DND-41 (cell line): Measurements from ENCODE around the gene SCNN1A.

ENCODE experiments used
- ATAC-seq: fragments of 200-7000 bp; cut with Tn5 transposase; 3 replicates; pipeline ENCODE4 v1.9.1; 2021; ENCODE audit warnings: low read depth; ENCODE audit not compliant: insufficient read depth
- DNase-seq: peaks from one replicate; pipeline ENCODE4 v3.0.0-alpha.2; 2020
- H2AFZ ChIP-seq: 2 replicates; pipeline ENCODE4 v1.6.0; 2012; ENCODE audit warnings: low read depth, low read length
- H3K27ac ChIP-seq: 2 replicates; pipeline ENCODE4 v1.5.1; 2012; ENCODE audit warnings: low read length, inconsistent platforms
- H3K27me3 ChIP-seq: fragments of 200-600 bp; sonication (generic); 2 replicates; pipeline ENCODE4 v1.6.0; 2012; ENCODE audit warnings: low read length, mild to moderate bottlenecking, inconsistent platforms; ENCODE audit not compliant: insufficient read depth, poor library complexity
- H3K36me3 ChIP-seq: 2 replicates; pipeline ENCODE4 v1.5.1; 2012; ENCODE audit warnings: low read length, inconsistent platforms; ENCODE audit not compliant: insufficient read depth
- H3K4me1 ChIP-seq: 2 replicates; pipeline ENCODE4 v1.5.1; 2012; ENCODE audit warnings: mild to moderate bottlenecking, low read length; ENCODE audit not compliant: insufficient read depth
- H3K4me2 ChIP-seq: 2 replicates; pipeline ENCODE4 v1.6.0; 2012; ENCODE audit warnings: mild to moderate bottlenecking, moderate library complexity, low read length, inconsistent platforms; ENCODE audit not compliant: insufficient read depth
- H3K4me3 ChIP-seq, 2 experiments: fragments of 200-600 bp in 1 of 2; shearing (Covaris generic) in 1 of 2; 2 replicates each; pipeline ENCODE4 v1.5.1; 2012 to 2016; ENCODE audit warnings: inconsistent platforms in 2 of 2, low read length in 2 of 2, mild to moderate bottlenecking in 2 of 2, low read depth in 1 of 2, moderate library complexity in 1 of 2
- H3K79me2 ChIP-seq: 2 replicates; pipeline ENCODE4 v1.6.0; 2012; ENCODE audit warnings: low read length, inconsistent platforms; ENCODE audit not compliant: insufficient read depth
- H3K9ac ChIP-seq: 2 replicates; pipeline ENCODE4 v1.6.0; 2012; ENCODE audit warnings: low read depth, mild to moderate bottlenecking, inconsistent platforms, low read length, moderate library complexity
- H3K9me3 ChIP-seq: 2 replicates; pipeline ENCODE4 v1.5.1; 2012; ENCODE audit warnings: low read length, moderate library complexity, mild to moderate bottlenecking, inconsistent platforms; ENCODE audit not compliant: insufficient read depth, severe bottlenecking
- H4K20me1 ChIP-seq: 2 replicates; pipeline ENCODE4 v1.6.0; 2012; ENCODE audit warnings: low read length; ENCODE audit not compliant: insufficient read depth
- CTCF ChIP-seq: IDR thresholded peaks from 2 replicates; pipeline ENCODE4 v1.5.1; 2012; ENCODE audit warnings: borderline replicate concordance, low read length, moderate library complexity, mild to moderate bottlenecking; ENCODE audit not compliant: poor library complexity, severe bottlenecking; ENCODE audit errors: extremely low read depth
- EZH2 ChIP-seq: IDR thresholded peaks from 3 replicates; pipeline ENCODE4 v1.6.1; 2012; ENCODE audit warnings: borderline replicate concordance, low read depth, mild to moderate bottlenecking, moderate library complexity, low read length, inconsistent platforms; ENCODE audit not compliant: severe bottlenecking

SCNN1A gene

DNA sequence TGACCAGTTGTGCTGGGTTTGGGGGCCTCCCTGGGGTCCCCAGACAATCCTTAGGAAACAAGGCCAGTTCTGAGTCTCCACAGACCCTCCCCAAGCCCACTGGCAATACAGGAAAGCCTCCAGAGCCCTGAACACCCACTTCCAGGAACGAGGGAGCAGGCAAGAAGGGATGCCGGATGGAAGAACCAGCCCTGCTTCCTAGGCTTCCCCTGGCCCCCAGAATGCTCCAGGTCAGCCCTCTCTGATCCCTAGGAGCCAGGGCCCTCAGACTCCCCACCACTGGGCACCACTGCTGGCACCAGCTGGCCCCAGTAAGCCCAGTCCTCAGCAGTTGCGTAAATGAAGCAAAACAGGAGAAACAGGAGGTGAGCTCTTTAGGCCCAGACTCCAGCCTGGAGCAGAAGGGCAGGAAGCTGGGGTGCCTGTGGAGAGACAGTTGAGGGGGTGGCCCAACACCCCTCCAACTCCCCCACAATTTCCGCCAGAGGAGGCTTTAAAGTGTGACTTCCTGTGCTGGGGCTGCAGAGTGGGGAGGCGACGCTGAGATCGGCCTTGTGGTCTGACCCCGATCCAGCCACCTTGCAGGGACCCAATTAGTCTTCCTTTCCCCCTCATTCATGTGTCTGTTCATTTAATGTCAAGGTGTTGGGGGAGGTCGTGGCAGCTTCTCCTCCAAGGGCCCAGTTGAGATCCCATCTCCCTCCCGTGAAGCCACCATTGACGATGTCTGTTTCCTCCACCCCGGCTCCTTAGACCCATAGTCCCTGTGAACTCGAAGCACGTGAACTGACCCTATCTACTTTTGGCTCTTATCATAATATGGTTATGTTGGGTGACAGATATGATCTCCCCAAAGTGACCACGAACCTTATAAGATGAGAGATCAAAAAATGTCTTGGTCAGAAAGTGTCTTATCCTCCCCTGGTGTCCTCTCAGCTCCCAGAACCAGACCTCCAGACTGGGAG lies 38.2 kb downstream of the SCNN1A start:
- ATAC-seq (peak; percentile 62), DNase-seq (peak; percentile 88)
- no peak for TF ChIP-seq CTCF
- TF ChIP-seq EZH2, result no peak
- H3K27me3 ChIP-seq, result no peaks in the 10 kb centered on the region
- peak overlapping the region; percentile 98 for H3K27ac ChIP-seq
- no peaks in the 10 kb centered on the region for H3K9me3 ChIP-seq
- H3K4me1 ChIP-seq, result peaks cover 63% of the 10 kb centered on the region
- H3K36me3 ChIP-seq, result peaks cover 50% of the 10 kb centered on the region
- H3K4me3 ChIP-seq, result peak overlapping the region in 1 of 2 experiments; percentile 72; a peak in 3 of 4 replicates
- peaks cover 36% of the 10 kb centered on the region for H4K20me1 ChIP-seq
- peaks cover 88% of the 10 kb centered on the region for H3K79me2 ChIP-seq
- H2AFZ ChIP-seq, result peak overlapping the region; percentile 56; the same call in 1 of the 2 replicates
- H3K4me2 ChIP-seq, result peak overlapping the region; percentile 88
- H3K9ac ChIP-seq, result peak overlapping the region; percentile 83

DNA sequence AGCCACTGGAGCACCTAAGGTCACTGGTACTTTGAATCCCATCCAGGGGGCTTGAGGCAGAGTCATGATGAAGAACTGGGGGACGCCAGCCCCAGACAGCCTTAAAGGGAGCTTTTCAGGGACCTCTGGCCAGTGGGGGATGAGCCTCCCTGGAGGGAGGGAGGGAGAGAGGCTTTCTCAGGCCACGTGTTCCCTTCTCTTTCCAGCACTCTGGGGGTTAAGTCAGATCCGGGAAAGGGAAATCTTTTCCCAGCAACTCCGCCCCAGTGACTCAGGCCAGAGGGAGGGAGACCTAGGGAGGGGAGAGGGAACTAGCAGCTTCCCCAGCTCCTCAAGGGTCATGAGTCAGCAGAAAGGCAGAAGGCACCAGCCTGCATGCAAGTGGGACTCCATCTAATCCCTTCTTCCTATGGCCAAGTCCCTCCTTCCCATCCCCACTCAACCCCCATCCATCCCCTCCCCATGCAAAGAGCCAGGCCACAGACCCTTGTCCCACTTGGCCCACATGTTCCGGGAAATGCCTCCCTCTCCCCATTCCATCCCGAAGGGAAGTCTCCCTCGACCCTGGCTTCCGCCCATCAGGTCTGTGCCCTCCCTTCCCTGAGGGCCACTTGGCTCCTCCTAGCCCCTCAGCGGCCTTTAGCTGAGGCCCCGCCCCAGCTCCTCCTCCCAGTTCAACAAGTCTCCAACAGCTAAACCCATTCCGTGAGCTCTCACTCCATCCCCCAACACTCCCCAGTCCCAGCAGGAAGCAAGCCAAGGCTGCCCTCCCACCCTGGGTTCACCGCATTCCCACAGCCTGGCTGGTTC lies 39.1 kb downstream of the SCNN1A start:
- Histone ChIP-seq H3K9me3 (no peaks in the 10 kb centered on the region), H3K36me3 (peaks cover 54% of the 10 kb centered on the region), H3K9ac (peak overlapping the region; percentile 83), H3K4me1 (peaks cover 60% of the 10 kb centered on the region), H4K20me1 (peaks cover 37% of the 10 kb centered on the region), H3K27ac (peak overlapping the region; percentile 98), H2AFZ (peak overlapping the region; percentile 56), H3K27me3 (no peaks in the 10 kb centered on the region), H3K79me2 (peaks cover 80% of the 10 kb centered on the region), H3K4me2 (peak overlapping the region; percentile 88), H3K4me3 (peak overlapping the region; percentile 8 to 72; a peak in 3 of 4 replicates)
- ATAC-seq (peak; percentile 61), DNase-seq (peak; percentile 86)
- no peak for TF ChIP-seq CTCF
- no peak for TF ChIP-seq EZH2

DNA sequence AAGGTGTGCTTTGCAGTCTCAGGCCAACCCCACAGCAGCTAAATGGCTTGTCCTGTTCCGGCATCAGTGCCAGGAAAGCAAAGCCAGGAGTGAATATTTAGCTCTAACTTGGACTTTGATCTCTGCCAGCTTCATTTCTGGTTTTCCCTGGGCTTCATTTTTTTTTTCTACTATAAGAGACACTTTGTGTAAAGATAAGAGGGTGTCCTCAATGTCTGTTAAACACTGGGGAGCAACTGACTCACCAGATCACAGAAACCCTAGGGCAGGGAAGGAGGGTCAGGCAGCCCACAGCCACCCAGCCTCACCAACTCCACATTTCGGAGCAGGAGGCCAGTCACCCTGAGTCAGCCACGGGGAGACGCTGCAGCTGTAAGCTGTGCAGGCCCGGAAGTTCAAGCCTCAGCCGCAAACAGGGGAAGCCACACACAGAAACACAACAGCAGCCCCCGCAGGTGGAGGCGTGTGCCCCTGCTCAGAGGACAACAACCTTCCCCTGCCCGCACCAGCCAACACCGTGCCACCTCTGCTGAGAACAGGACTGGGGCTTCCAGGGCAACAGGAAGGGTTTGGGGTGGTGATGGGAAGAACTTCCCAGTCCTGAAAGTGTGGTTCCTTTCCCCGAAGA lies 39.8 kb downstream of the SCNN1A start:
- ATAC-seq (peak; percentile 81), DNase-seq (peak; percentile 93)
- Histone ChIP-seq H3K79me2 (peaks cover 72% of the 10 kb centered on the region), H3K4me1 (peaks cover 60% of the 10 kb centered on the region), H3K4me3 (peak overlapping the region; percentile 8 to 72; a peak in 3 of 4 replicates), H3K27ac (peak overlapping the region; percentile 98), H2AFZ (peak overlapping the region; percentile 56; the same call in 1 of the 2 replicates), H3K9me3 (no peaks in the 10 kb centered on the region), H3K9ac (peak overlapping the region; percentile 83), H3K36me3 (peaks cover 56% of the 10 kb centered on the region), H4K20me1 (peaks cover 40% of the 10 kb centered on the region), H3K27me3 (no peaks in the 10 kb centered on the region), H3K4me2 (peak overlapping the region; percentile 88)
- TF ChIP-seq CTCF (peak; percentile 94), EZH2 (no peak)
